HUES64 (cell line): ENCODE measurements around the gene THRA.

Experiments
- H3K27ac ChIP-seq: 2 replicates; pipeline ENCODE4 v1.7.0; 2013; ENCODE audit warnings: low read depth, low read length, inconsistent platforms
- H3K27me3 ChIP-seq: 2 replicates; pipeline ENCODE4 v1.6.1; 2013; ENCODE audit warnings: mild to moderate bottlenecking, low read length; ENCODE audit not compliant: insufficient read depth
- H3K36me3 ChIP-seq: 2 replicates; pipeline ENCODE4 v1.6.1; 2013; ENCODE audit warnings: mild to moderate bottlenecking, low read length; ENCODE audit not compliant: insufficient read depth
- H3K4me1 ChIP-seq: 2 replicates; pipeline ENCODE4 v1.6.1; 2013; ENCODE audit warnings: mild to moderate bottlenecking, low read length, moderate library complexity; ENCODE audit not compliant: insufficient read depth
- H3K4me3 ChIP-seq: 2 replicates; pipeline ENCODE4 v1.5.1; 2013; ENCODE audit warnings: mild to moderate bottlenecking, low read length, moderate library complexity
- H3K9ac ChIP-seq: 2 replicates; pipeline ENCODE4 v1.6.1; 2013; ENCODE audit warnings: mild to moderate bottlenecking, low read depth, low read length
- H3K9me3 ChIP-seq: 2 replicates; pipeline ENCODE4 v1.6.1; 2013; ENCODE audit warnings: low read depth, low read length; ENCODE audit not compliant: insufficient read depth
- WGBS: fragments of 150-250, 120-280 bp; methylation state at CpG from one replicate; pipeline ENCODE4 v1.1.7; 2013; ENCODE audit warnings: missing lambda C conversion rate; 5-methylcytosine and 5-hydroxymethylcytosine counted together

Gene THRA

GRCh38 chr17:40075201-40075941, 12.6 kb downstream of the THRA start:
- no peaks in the 10 kb centered on the region for H3K36me3 ChIP-seq
- H3K9me3 ChIP-seq = no peaks in the 10 kb centered on the region
- WGBS = 31% methylated on average over 11 of the region's 11 CpGs
- no peak overlapping the region for H3K9ac ChIP-seq
- peaks cover 19% of the 10 kb centered on the region for H3K4me1 ChIP-seq
- peak overlapping the region; percentile 53 for H3K27ac ChIP-seq
- no peak overlapping the region for H3K4me3 ChIP-seq
- no peaks in the 10 kb centered on the region for H3K27me3 ChIP-seq

- Histone ChIP-seq H3K4me3 (no peak overlapping the region), H3K9ac (no peak overlapping the region), H3K27me3 (no peaks in the 10 kb centered on the region), H3K36me3 (no peaks in the 10 kb centered on the region), H3K9me3 (no peaks in the 10 kb centered on the region), H3K4me1 (peaks cover 13% of the 10 kb centered on the region), H3K27ac (no peak overlapping the region)
- WGBS = 92% methylated on average over 8 of the region's 8 CpGs
Observed at GRCh38 chr17:40075942-40076498, 13.3 kb downstream of the THRA start.

- Histone ChIP-seq H3K36me3 (no peaks in the 10 kb centered on the region), H3K4me3 (no peak overlapping the region), H3K27ac (no peak overlapping the region), H3K9me3 (no peaks in the 10 kb centered on the region), H3K4me1 (peaks cover 7% of the 10 kb centered on the region), H3K9ac (no peak overlapping the region), H3K27me3 (no peaks in the 10 kb centered on the region)
- 95% methylated on average over 6 of the region's 7 CpGs for WGBS
Observed at GRCh38 chr17:40076591-40076990, 13.8 kb downstream of the THRA start.

- 90% methylated on average over 3 of the region's 3 CpGs for WGBS
- H3K27me3 ChIP-seq = no peaks in the 10 kb centered on the region
Observed at GRCh38 chr17:40079545-40079944, 16.8 kb downstream of the THRA start.

GRCh38 chr17:40084477-40084876, 21.7 kb downstream of the THRA start:
- H3K4me1 ChIP-seq = no peaks in the 10 kb centered on the region; the same call in 1 of the 2 replicates
- no peaks in the 10 kb centered on the region for H3K9me3 ChIP-seq
- H3K27ac ChIP-seq = no peak overlapping the region
- H3K36me3 ChIP-seq = peaks cover 19% of the 10 kb centered on the region
- no peak overlapping the region for H3K9ac ChIP-seq
- no peaks in the 10 kb centered on the region for H3K27me3 ChIP-seq
- WGBS = 96% methylated on average over 14 of the region's 14 CpGs
- no peak overlapping the region for H3K4me3 ChIP-seq

More at GRCh38 chr17:40079545-40079944, 16.8 kb downstream of the THRA start:
- no peaks in the 10 kb centered on the region for H3K36me3 ChIP-seq
- no peak overlapping the region for H3K4me3 ChIP-seq
- H3K27ac ChIP-seq = no peak overlapping the region
- no peaks in the 10 kb centered on the region for H3K9me3 ChIP-seq
- no peak overlapping the region for H3K9ac ChIP-seq
- H3K4me1 ChIP-seq = peaks cover 3% of the 10 kb centered on the region

- Histone ChIP-seq H3K9ac (no peak overlapping the region), H3K4me1 (no peaks in the 10 kb centered on the region; the same call in 1 of the 2 replicates), H3K36me3 (peaks cover 19% of the 10 kb centered on the region), H3K9me3 (no peaks in the 10 kb centered on the region), H3K27ac (no peak overlapping the region), H3K27me3 (no peaks in the 10 kb centered on the region), H3K4me3 (no peak overlapping the region)
- WGBS = 81% methylated on average over 17 of the region's 17 CpGs
Observed at GRCh38 chr17:40086150-40087044, 23.6 kb downstream of the THRA start.

GRCh38 chr17:40087049-40087794, 24.5 kb downstream of the THRA start:
- Histone ChIP-seq H3K9ac (no peak overlapping the region), H3K27me3 (no peaks in the 10 kb centered on the region), H3K4me1 (peaks cover 6% of the 10 kb centered on the region; the same call in 1 of the 2 replicates), H3K27ac (no peak overlapping the region), H3K36me3 (peaks cover 19% of the 10 kb centered on the region), H3K4me3 (no peak overlapping the region), H3K9me3 (no peaks in the 10 kb centered on the region)
- 88% methylated on average over 6 of the region's 6 CpGs for WGBS

- H3K27ac ChIP-seq = no peak overlapping the region
- 91% methylated on average over 28 of the region's 28 CpGs for WGBS
Observed at GRCh38 chr17:40087903-40088718, 25.3 kb downstream of the THRA start.

GRCh38 chr17:40089077-40089895, 26.5 kb downstream of the THRA start:
- Histone ChIP-seq H3K4me3 (no peak overlapping the region), H3K36me3 (peaks cover 30% of the 10 kb centered on the region), H3K27me3 (no peaks in the 10 kb centered on the region), H3K9ac (no peak overlapping the region), H3K4me1 (peaks cover 12% of the 10 kb centered on the region; the same call in 1 of the 2 replicates), H3K27ac (no peak overlapping the region), H3K9me3 (no peaks in the 10 kb centered on the region)
- 90% methylated on average over 21 of the region's 26 CpGs for WGBS

More at GRCh38 chr17:40087903-40088718, 25.3 kb downstream of the THRA start:
- no peak overlapping the region for H3K9ac ChIP-seq
- no peaks in the 10 kb centered on the region for H3K9me3 ChIP-seq
- H3K4me3 ChIP-seq = no peak overlapping the region
- H3K27me3 ChIP-seq = no peaks in the 10 kb centered on the region
- H3K4me1 ChIP-seq = peaks cover 12% of the 10 kb centered on the region; the same call in 1 of the 2 replicates
- H3K36me3 ChIP-seq = peaks cover 20% of the 10 kb centered on the region
